ENCODE measurements around the gene VAMP7. TPM values are rescaled to one million over a fixed set of nuclear protein-coding genes. Genes with fewer than 3 reads are reported as not detected.

The VAMP7 gene
- total and polyA plus RNA-seq, 9 of the 15 experiments (the other 6 are each of a cell fraction or from before 2014, with no cell fraction given) = 38.4 to 100 (median 67.7) TPM

DNA sequence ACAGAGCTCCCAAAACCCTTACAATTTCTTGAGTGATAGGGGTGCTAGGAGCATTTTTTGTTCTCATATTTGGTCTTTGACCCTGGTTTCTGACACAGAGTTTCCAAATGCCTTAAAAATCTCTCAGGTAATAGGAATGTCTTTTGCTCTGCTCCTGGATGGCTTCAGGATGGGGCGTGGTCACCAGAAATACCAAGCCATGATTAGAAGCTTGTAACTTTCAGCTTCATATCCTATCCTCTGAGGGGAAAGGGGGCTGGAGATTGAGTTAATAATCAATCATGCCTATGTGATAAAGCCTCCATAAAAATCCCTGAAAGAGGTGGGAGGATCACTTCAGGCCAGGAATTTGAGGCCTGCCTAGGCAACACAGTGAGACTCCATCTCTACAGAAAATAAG lies 81.8 kb downstream of the VAMP7 start (continued):
- no peak for TF ChIP-seq MITF (IDR thresholded peaks at IDR 0.05)
- TF ChIP-seq PTBP1 (IDR thresholded peaks at IDR 0.05; ENCODE audit: low read depth, low read length) = no peak
- no peak for TF ChIP-seq POLR2B (IDR thresholded peaks at IDR 0.05; ENCODE audit: low read depth, partially characterized antibody)
- no peak for TF ChIP-seq NFYB (IDR thresholded peaks at IDR 0.05; ENCODE audit: extremely low read depth, insufficient read length)
- no peak for TF ChIP-seq PBX2 (CRISPR knock-in tag; IDR thresholded peaks at IDR 0.05; ENCODE audit: low read depth)
- TF ChIP-seq PBX2 (tag; conservative IDR thresholded peaks at IDR 0.05; ENCODE audit: low read depth) = no peak
- no peak for TF ChIP-seq NCOA1 (IDR thresholded peaks at IDR 0.05; ENCODE audit: low read depth)
- TF ChIP-seq, protein P1, sequence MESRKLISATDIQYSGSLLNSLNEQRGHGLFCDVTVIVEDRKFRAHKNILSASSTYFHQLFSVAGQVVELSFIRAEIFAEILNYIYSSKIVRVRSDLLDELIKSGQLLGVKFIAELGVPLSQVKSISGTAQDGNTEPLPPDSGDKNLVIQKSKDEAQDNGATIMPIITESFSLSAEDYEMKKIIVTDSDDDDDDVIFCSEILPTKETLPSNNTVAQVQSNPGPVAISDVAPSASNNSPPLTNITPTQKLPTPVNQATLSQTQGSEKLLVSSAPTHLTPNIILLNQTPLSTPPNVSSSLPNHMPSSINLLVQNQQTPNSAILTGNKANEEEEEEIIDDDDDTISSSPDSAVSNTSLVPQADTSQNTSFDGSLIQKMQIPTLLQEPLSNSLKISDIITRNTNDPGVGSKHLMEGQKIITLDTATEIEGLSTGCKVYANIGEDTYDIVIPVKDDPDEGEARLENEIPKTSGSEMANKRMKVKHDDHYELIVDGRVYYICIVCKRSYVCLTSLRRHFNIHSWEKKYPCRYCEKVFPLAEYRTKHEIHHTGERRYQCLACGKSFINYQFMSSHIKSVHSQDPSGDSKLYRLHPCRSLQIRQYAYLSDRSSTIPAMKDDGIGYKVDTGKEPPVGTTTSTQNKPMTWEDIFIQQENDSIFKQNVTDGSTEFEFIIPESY (CRISPR knock-in tag; IDR thresholded peaks at IDR 0.05) = no peak
- TF ChIP-seq, protein P2, sequence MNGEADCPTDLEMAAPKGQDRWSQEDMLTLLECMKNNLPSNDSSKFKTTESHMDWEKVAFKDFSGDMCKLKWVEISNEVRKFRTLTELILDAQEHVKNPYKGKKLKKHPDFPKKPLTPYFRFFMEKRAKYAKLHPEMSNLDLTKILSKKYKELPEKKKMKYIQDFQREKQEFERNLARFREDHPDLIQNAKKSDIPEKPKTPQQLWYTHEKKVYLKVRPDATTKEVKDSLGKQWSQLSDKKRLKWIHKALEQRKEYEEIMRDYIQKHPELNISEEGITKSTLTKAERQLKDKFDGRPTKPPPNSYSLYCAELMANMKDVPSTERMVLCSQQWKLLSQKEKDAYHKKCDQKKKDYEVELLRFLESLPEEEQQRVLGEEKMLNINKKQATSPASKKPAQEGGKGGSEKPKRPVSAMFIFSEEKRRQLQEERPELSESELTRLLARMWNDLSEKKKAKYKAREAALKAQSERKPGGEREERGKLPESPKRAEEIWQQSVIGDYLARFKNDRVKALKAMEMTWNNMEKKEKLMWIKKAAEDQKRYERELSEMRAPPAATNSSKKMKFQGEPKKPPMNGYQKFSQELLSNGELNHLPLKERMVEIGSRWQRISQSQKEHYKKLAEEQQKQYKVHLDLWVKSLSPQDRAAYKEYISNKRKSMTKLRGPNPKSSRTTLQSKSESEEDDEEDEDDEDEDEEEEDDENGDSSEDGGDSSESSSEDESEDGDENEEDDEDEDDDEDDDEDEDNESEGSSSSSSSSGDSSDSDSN (IDR thresholded peaks at IDR 0.05; ENCODE audit: borderline replicate concordance in 1 of 2, low read depth in 2 of 2, low read length in 2 of 2) = no peak
- TF ChIP-seq ZNF699 (CRISPR knock-in tag; IDR thresholded peaks at IDR 0.05; ENCODE audit: insufficient replicate concordance) = no peak
- no peak for TF ChIP-seq ZNF639 (CRISPR knock-in tag; conservative IDR thresholded peaks at IDR 0.05 in 1 of 2, IDR thresholded peaks at IDR 0.05 in 1 of 2)
- TF ChIP-seq ZNF232 (CRISPR knock-in tag; IDR thresholded peaks at IDR 0.05) = no peak
- no peak for TF ChIP-seq ZEB2 (IDR thresholded peaks at IDR 0.05)
